ENCODE data around the gene ST3GAL4.

Gene ST3GAL4

GRCh38 chr11:126422446-126422845, 67.0 kb downstream of the ST3GAL4 start:
- no peak for DNase-seq (ENCODE audit: low spot score)
- TF ChIP-seq CTCF (IDR thresholded peaks at IDR 0.05; ENCODE audit: extremely low read depth, missing control alignments) = no peak

- no peak for DNase-seq (ENCODE audit: low spot score)
- no peak for TF ChIP-seq CTCF (IDR thresholded peaks at IDR 0.05; ENCODE audit: extremely low read depth, missing control alignments)
These were observed 67.7 kb downstream of the ST3GAL4 start for GRCh38 chr11:126423154-126423553.

GRCh38 chr11:126423743-126424142, 68.3 kb downstream of the ST3GAL4 start:
- TF ChIP-seq CTCF (IDR thresholded peaks at IDR 0.05; ENCODE audit: extremely low read depth, missing control alignments) = no peak
- no peak for DNase-seq (ENCODE audit: low spot score)

- DNase-seq (ENCODE audit: low spot score) = no peak
- no peak for TF ChIP-seq CTCF (IDR thresholded peaks at IDR 0.05; ENCODE audit: extremely low read depth, missing control alignments)
These were observed 69.1 kb downstream of the ST3GAL4 start for GRCh38 chr11:126424471-126425039.

- no peak for DNase-seq (ENCODE audit: low spot score)
- TF ChIP-seq CTCF (IDR thresholded peaks at IDR 0.05; ENCODE audit: extremely low read depth, missing control alignments) = no peak
These were observed 70.6 kb downstream of the ST3GAL4 start for GRCh38 chr11:126426106-126426505.

- no peak for DNase-seq (ENCODE audit: low spot score)
These were observed 71.6 kb downstream of the ST3GAL4 start for GRCh38 chr11:126426820-126427749.

More at GRCh38 chr11:126426820-126427749, 71.6 kb downstream of the ST3GAL4 start:
- TF ChIP-seq CTCF (IDR thresholded peaks at IDR 0.05; ENCODE audit: extremely low read depth, missing control alignments) = no peak
